GM23248 (cell line): ENCODE measurements around the gene IMPDH1.
"Not testable (repeated sequence)": the region's sequence is repeated elsewhere in the genome, so short reads cannot be mapped to it uniquely, and the experiment has no call there.

Experiments
- EZH2 ChIP-seq: fragments of 200-600 bp; sonication (generic); IDR thresholded peaks from 2 replicates; pipeline ENCODE4 v1.6.1; 2018; ENCODE audit warnings: antibody characterized with exemption, mild to moderate bottlenecking; ENCODE audit not compliant: insufficient read depth, poor library complexity, severe bottlenecking
- EZH2phosphoT487 ChIP-seq: fragments of 200-600 bp; sonication (generic); IDR thresholded peaks from 2 replicates; pipeline ENCODE4 v1.6.1; 2018; ENCODE audit warnings: antibody characterized with exemption, moderate library complexity, mild to moderate bottlenecking, low read depth; ENCODE audit not compliant: insufficient read depth

DNA sequence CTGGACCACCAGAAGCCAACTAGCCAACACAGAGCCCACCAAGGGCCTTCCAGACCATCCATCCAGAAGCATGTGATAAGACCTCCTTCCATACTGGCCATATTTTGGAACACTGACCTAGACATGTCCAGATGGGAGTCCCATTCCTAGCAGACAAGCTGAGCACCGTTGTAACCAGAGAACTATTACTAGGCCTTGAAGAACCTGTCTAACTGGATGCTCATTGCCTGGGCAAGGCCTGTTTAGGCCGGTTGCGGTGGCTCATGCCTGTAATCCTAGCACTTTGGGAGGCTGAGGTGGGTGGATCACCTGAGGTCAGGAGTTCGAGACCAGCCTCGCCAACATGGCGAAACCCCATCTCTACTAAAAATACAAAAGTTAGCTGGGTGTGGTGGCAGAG is 47.6 kb upstream of the IMPDH1 start:
- not testable (repeated sequence) for TF ChIP-seq EZH2, EZH2phosphoT487
